GM19035 (cell line): Measurements from ENCODE around the gene BTBD7.
"Not testable (repeated sequence)": the region's sequence is repeated elsewhere in the genome, so short reads cannot be mapped to it uniquely, and the experiment has no call there.

Source experiments
- ATAC-seq: cut with Tn5 transposase; IDR thresholded peaks from one replicate; pipeline ENCODE4 v1.9.1; 2021; ENCODE audit not compliant: unreplicated experiment

Gene BTBD7

GRCh38 chr14:93246534-93246933, 86.3 kb downstream of the BTBD7 start:
- ATAC-seq, result no peak

- no peak for ATAC-seq
These were observed 86.9 kb downstream of the BTBD7 start for GRCh38 chr14:93245764-93246420.

- ATAC-seq, result no peak
These were observed 92.2 kb downstream of the BTBD7 start for GRCh38 chr14:93240678-93241000.

DNA sequence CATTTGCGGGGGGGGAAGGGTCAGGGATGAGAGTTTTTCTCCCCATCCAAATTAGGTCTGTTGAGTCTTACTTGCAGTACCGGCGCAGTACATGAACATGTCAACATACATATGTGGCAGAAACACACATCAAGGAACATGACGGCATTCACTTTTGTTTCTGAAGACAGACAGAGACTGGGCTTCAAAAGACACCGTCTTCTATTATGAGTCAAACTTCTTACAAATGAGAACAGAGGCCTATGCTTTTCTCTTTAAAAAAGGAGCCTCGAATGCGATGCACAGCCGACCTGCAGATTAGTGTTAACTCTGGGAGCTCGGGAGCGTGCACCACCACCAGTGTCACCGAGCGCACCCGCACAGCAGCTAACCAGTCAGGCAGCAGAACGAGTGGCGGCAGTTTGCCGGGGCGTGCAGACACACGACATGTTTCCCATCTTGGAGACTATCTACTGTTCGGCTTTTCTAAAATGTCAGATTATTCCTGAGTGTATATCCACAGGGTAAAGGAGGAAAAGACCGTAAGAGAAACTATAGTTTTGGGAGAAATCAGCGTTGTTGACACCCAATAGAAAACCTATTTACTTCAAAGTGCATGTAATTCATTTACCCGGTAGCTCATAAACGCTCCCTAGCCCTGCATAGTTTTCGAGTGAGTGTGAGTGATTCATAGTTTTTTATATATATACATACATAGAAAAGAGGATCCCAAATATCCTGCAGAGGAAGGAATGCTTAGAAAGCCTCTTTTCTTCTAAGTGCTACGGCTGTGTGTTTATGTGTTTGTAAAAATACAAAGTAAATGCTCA, 92.8 kb downstream of the BTBD7 start:
- no peak for ATAC-seq

GRCh38 chr14:93234798-93235197, 98.0 kb downstream of the BTBD7 start:
- ATAC-seq, result no peak

DNA sequence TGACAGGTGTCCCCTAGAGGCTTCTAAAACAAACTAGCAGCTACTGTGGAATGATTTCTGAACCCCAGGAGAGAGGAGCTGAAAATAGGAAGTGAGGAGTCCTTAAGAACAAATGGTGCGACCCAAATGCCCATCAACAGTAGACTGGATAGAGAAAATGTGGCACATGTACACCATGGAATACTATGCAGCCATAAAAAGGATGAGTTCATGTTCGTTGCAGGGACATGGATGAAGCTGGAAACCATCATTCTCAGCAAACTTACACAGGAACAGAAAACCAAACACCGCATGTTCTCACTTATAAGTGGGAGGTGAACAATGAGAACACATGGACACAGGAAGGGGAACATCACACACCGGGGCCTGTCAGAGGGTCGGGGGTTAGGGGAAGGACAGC, 99.8 kb downstream of the BTBD7 start:
- not testable (repeated sequence) for ATAC-seq

- ATAC-seq, result no peak
These were observed 100.7 kb downstream of the BTBD7 start for GRCh38 chr14:93232159-93232558.

GRCh38 chr14:93231129-93231979, 101.5 kb downstream of the BTBD7 start:
- no peak for ATAC-seq

- ATAC-seq, result no peak
These were observed 102.3 kb downstream of the BTBD7 start for GRCh38 chr14:93230539-93230938.

- no peak for ATAC-seq
These were observed 104.3 kb downstream of the BTBD7 start for GRCh38 chr14:93228550-93228949.

- no peak for ATAC-seq
These were observed 109.3 kb downstream of the BTBD7 start for GRCh38 chr14:93223565-93223964.

DNA sequence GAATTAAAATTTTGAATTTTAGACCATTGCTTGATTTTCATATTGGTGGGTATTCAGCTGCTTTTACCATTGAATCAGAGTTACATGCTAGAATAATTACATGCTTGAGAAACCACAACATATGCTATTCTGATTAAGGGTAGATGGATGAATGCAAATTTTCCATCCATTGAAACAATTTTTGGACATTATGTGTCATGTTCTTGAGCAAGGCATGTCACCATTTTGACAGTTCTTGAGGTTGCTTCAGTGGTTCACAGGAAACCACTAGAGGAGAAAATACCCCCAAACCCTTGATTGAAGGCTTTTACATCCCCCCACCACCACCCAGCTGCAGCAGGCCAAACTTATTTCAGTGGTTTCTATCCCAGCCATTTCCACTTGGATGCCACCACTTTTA, 112.3 kb downstream of the BTBD7 start:
- ATAC-seq, result no peak

GRCh38 chr14:93219103-93219726, 113.6 kb downstream of the BTBD7 start:
- peak; percentile 60 for ATAC-seq

- ATAC-seq, result no peak
These were observed 118.2 kb downstream of the BTBD7 start for GRCh38 chr14:93214598-93214997.

GRCh38 chr14:93212432-93212831, 120.4 kb downstream of the BTBD7 start:
- ATAC-seq, result peak; percentile 75

DNA sequence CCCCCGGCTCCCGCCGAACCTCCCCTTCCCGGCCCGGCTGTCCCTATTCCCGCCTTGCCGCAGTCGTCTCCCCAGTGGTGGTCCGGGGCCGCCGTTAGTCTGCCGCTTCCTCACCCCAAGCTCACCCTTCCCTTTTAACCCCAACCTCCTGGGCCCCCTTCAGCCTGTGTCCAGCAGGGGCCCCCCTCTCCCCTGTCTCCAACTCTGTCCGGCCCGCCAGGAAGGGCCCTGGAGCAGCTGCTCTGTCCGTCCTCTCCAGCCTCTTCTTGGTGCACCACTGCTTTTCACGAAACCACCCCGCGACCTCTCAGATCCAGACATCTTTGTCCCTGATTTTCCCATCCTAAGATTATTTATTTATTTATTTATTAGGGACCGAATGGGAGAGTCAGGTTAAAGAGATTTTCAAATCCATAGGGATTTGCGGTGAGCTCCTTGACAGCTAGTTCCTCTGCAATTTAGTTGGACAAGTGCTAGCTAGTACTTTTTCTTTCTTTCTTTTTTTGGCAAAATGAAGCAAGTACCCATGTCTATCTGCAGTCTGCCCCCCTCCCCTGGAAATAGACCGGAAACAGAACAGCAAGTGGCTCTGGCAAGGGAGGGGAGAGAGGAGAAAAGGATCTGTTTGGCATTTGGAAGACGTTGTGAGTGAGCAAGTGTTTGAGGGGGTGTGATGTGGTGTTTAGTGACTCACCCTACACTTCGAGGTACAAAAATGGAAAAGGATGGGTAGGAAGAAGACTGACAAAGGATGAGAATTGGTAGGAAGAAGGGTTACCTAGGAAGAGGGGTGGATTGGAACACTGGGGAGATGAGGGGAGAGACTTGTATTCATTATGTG, 125.1 kb downstream of the BTBD7 start:
- peak; percentile 42 for ATAC-seq

GRCh38 chr14:93206793-93207467, 125.9 kb downstream of the BTBD7 start, which contains the start of the genes GON7 and UBR7:
Gene GON7 (minus strand): TSS chr14:93207065. CDS start chr14:93207037, 28 bp downstream.
Gene UBR7 (plus strand): TSS chr14:93207256. CDS start chr14:93207292, 36 bp downstream.
- peak; percentile 79 for ATAC-seq

DNA sequence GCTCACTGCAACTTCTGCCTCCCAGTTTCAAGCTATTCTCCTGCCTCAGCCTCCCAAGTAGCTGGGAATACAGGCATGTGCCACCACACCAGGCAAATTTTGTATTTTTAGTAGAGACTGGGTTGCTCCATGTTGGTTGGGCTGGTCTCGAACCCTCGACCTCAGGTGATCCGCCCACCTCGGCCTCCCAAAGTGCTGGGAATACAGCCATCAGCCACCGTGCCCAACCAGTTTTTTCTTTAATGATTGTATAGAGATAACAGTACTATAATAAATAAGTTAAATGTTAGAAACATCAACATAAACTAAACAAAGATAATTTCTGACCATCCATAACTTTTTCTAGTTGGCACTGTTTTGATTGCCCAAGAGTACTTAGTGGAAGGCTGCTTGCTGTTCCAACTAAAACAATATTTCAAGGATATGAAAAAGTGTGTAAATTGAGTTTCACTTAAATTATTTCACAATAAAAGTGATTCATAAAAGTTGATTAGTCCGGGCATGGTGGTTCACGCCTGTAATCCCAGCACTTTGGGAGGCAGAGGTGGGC, 131.6 kb downstream of the BTBD7 start:
- ATAC-seq, result no peak

DNA sequence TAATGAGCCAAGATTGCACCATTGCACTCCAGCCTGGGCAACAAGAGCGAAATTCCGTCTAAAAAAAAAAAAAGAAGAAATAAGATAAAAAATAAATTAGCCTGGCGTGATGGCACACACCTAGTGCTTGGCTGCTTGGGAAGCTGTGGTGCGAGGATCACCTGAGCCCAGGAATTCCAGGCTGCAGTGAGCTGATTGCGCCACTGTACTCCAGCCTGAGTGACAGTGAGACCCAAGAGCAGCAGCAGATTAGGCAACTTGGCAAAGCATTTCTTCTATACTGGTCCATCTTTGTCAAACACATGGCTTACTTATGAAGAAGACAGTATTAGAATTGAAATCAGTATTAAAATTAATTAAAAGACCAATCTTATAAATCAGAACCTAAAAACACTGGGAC, 132.3 kb downstream of the BTBD7 start:
- no peak for ATAC-seq
